Keratinocyte (primary cell): ENCODE results near the gene PPP1R3E.

Experiments
- EZH2 ChIP-seq: IDR thresholded peaks from one replicate; pipeline ENCODE4 v1.6.1; 2012; ENCODE audit warnings: inconsistent platforms, mild to moderate bottlenecking, low read length, moderate library complexity
- TF ChIP-seq, protein P1 (sequence below), 3 experiments: IDR thresholded peaks in 1 of 3; conservative IDR thresholded peaks in 1 of 3; optimal IDR thresholded peaks in 1 of 3; 2 replicates in 2 of 3; 3 replicates in 1 of 3; pipeline versions ENCODE3 to v1.5.1; 2011; ENCODE audit warnings: low read length in 3 of 3, mild to moderate bottlenecking in 3 of 3, moderate library complexity in 2 of 3, control low read depth in 1 of 3, inconsistent platforms in 1 of 3; ENCODE audit not compliant: insufficient read depth in 2 of 3; ENCODE audit errors: extremely low read depth in 1 of 3

DNA sequence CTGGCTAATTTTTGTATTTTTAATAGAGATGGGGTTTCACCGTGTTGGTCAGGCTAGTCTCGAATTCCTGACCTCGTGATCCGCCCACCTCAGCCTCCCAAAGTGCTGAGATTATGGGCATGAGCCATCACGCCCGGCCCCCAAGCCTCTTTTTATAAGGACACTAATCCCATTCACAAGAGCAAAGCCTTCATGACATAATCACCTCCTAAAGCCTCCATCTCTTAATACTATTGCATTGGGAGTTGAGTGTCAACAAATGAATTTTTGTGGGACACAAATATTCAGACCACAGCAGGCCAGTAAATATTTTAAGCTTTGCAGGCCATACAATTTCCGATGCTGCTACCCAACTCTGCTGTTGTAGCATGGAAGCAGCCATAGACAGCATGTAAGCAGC is 54.1 kb downstream of the PPP1R3E start:
- TF ChIP-seq, protein P1, sequence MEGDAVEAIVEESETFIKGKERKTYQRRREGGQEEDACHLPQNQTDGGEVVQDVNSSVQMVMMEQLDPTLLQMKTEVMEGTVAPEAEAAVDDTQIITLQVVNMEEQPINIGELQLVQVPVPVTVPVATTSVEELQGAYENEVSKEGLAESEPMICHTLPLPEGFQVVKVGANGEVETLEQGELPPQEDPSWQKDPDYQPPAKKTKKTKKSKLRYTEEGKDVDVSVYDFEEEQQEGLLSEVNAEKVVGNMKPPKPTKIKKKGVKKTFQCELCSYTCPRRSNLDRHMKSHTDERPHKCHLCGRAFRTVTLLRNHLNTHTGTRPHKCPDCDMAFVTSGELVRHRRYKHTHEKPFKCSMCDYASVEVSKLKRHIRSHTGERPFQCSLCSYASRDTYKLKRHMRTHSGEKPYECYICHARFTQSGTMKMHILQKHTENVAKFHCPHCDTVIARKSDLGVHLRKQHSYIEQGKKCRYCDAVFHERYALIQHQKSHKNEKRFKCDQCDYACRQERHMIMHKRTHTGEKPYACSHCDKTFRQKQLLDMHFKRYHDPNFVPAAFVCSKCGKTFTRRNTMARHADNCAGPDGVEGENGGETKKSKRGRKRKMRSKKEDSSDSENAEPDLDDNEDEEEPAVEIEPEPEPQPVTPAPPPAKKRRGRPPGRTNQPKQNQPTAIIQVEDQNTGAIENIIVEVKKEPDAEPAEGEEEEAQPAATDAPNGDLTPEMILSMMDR (optimal IDR thresholded peaks at IDR 0.05 in 1 of 3, IDR thresholded peaks at IDR 0.05 in 1 of 3, conservative IDR thresholded peaks at IDR 0.05 in 1 of 3; ENCODE audit: extremely low read depth in 1 of 3, insufficient read depth in 2 of 3, low read length in 3 of 3), result no peak
- no peak for TF ChIP-seq EZH2
